Rectal smooth muscle tissue (tissue), 1 donor: Measurements from ENCODE around the gene SLF2.

Experiments used
- H3K27ac ChIP-seq: one replicate; pipeline ENCODE4 v1.7.0; 2013; ENCODE audit warnings: low read depth, low read length, inconsistent platforms
- H3K27me3 ChIP-seq: one replicate; pipeline ENCODE4 v1.7.0; 2013; ENCODE audit warnings: low read length; ENCODE audit not compliant: control insufficient read depth, insufficient read depth
- H3K36me3 ChIP-seq: one replicate; pipeline ENCODE4 v1.7.0; 2013; ENCODE audit warnings: low read length; ENCODE audit not compliant: control insufficient read depth, insufficient read depth
- H3K4me1 ChIP-seq: one replicate; pipeline ENCODE4 v1.7.0; 2013; ENCODE audit warnings: low read length; ENCODE audit not compliant: control insufficient read depth, insufficient read depth
- H3K4me3 ChIP-seq: one replicate; pipeline ENCODE4 v1.7.0; 2013; ENCODE audit warnings: low read length
- H3K9ac ChIP-seq: one replicate; pipeline ENCODE4 v1.7.0; 2013; ENCODE audit warnings: low read length

SLF2 gene, protein sequence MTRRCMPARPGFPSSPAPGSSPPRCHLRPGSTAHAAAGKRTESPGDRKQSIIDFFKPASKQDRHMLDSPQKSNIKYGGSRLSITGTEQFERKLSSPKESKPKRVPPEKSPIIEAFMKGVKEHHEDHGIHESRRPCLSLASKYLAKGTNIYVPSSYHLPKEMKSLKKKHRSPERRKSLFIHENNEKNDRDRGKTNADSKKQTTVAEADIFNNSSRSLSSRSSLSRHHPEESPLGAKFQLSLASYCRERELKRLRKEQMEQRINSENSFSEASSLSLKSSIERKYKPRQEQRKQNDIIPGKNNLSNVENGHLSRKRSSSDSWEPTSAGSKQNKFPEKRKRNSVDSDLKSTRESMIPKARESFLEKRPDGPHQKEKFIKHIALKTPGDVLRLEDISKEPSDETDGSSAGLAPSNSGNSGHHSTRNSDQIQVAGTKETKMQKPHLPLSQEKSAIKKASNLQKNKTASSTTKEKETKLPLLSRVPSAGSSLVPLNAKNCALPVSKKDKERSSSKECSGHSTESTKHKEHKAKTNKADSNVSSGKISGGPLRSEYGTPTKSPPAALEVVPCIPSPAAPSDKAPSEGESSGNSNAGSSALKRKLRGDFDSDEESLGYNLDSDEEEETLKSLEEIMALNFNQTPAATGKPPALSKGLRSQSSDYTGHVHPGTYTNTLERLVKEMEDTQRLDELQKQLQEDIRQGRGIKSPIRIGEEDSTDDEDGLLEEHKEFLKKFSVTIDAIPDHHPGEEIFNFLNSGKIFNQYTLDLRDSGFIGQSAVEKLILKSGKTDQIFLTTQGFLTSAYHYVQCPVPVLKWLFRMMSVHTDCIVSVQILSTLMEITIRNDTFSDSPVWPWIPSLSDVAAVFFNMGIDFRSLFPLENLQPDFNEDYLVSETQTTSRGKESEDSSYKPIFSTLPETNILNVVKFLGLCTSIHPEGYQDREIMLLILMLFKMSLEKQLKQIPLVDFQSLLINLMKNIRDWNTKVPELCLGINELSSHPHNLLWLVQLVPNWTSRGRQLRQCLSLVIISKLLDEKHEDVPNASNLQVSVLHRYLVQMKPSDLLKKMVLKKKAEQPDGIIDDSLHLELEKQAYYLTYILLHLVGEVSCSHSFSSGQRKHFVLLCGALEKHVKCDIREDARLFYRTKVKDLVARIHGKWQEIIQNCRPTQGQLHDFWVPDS

GRCh38 chr10:100912605-100913469 is at the start of gene SLF2:
Gene SLF2 (plus strand): TSS chr10:100912963. CDS start chr10:100913111, 148 bp downstream.
- peaks cover 6% of the 10 kb centered on the region for H3K4me1 ChIP-seq
- H3K27me3 ChIP-seq = no peaks in the 10 kb centered on the region
- peak within 1 kb of the TSS; percentile 33 for H3K9ac ChIP-seq
- peak within 1 kb of the TSS; percentile 79 for H3K4me3 ChIP-seq
- peaks cover 2% of the 10 kb centered on the region for H3K36me3 ChIP-seq
- peak within 1 kb of the TSS; percentile 96 for H3K27ac ChIP-seq

GRCh38 chr10:100863433-100863832 is 49.3 kb upstream of the SLF2 start:
- Histone ChIP-seq H3K27ac (no peak overlapping the region), H3K27me3 (peaks cover 3% of the 10 kb centered on the region), H3K9ac (no peak overlapping the region)

GRCh38 chr10:100864036-100864885 is 48.5 kb upstream of the SLF2 start:
- Histone ChIP-seq H3K27ac (no peak overlapping the region), H3K4me3 (no peak overlapping the region), H3K9ac (no peak overlapping the region), H3K27me3 (peaks cover 3% of the 10 kb centered on the region), H3K4me1 (no peaks in the 10 kb centered on the region), H3K36me3 (no peaks in the 10 kb centered on the region)

More at GRCh38 chr10:100863433-100863832, 49.3 kb upstream of the SLF2 start:
- H3K4me3 ChIP-seq = no peak overlapping the region
- no peaks in the 10 kb centered on the region for H3K36me3 ChIP-seq
- no peaks in the 10 kb centered on the region for H3K4me1 ChIP-seq

DNA sequence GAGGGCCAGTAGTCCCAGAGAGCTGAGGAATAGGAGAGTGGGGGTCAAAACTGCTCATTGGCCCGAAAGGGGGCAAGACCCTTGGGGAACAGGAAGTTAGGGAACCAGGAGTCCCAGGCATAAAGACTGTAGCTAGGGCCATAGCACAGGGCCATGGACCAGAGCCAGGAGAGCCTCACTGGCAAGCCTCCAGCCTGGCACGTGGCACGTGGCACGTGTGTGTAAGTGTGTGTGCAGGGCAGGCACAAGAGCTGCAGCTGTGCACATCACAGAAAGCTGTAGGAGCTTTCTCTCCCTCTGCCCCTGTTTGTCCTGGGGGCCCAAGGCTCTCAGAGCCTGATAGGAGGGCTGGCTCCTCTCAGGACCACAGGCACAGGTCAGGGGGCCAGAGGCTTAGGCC is 47.8 kb upstream of the SLF2 start:
- Histone ChIP-seq H3K9ac (no peak overlapping the region), H3K4me3 (no peak overlapping the region), H3K36me3 (no peaks in the 10 kb centered on the region), H3K27me3 (peaks cover 3% of the 10 kb centered on the region), H3K4me1 (no peaks in the 10 kb centered on the region), H3K27ac (no peak overlapping the region)

- Histone ChIP-seq H3K4me3 (no peak overlapping the region), H3K4me1 (no peaks in the 10 kb centered on the region), H3K27ac (no peak overlapping the region), H3K9ac (no peak overlapping the region), H3K36me3 (no peaks in the 10 kb centered on the region), H3K27me3 (peaks cover 3% of the 10 kb centered on the region)
Measured at GRCh38 chr10:100866010-100866409, 46.8 kb upstream of the SLF2 start.

- H3K27me3 ChIP-seq = peaks cover 3% of the 10 kb centered on the region
- no peak overlapping the region for H3K4me3 ChIP-seq
- H3K36me3 ChIP-seq = no peaks in the 10 kb centered on the region
- no peak overlapping the region for H3K9ac ChIP-seq
- H3K4me1 ChIP-seq = no peaks in the 10 kb centered on the region
- H3K27ac ChIP-seq = no peak overlapping the region
Measured at GRCh38 chr10:100866575-100867098, 46.1 kb upstream of the SLF2 start.

DNA sequence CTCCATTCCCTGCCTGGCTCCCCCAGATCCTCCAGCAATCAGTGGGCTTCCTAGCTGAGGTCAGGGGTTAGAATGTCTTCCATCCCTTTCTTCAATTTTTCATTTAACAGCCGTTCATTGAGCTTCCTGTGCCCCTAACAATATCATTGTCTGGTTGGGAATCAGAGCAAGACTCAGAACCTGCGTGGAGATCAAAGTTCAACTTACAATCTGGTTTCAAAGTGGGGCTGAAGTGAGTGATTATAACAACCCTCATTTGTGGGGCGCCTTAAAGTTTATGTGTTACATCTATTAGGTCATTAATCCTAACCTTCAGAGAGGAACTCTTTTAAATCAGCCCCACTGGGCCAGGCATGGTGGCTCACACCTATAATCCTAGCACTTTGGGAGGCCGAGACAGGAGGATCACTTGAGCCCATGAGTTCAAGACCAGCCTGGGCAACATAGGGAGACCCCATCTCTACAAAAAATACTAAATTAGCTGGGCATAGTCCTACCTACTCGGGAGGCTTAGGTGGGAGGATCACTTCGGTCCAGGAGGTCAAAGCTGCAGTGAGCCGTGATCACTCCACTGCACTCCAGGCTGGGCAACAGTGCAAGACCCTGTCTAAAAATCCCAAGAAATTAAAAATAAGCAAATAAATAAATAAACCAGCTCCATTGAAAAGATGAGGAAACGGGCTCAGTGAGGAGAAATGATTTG is 45.4 kb upstream of the SLF2 start:
- no peaks in the 10 kb centered on the region for H3K4me1 ChIP-seq
- no peak overlapping the region for H3K9ac ChIP-seq
- H3K4me3 ChIP-seq = no peak overlapping the region
- H3K27me3 ChIP-seq = peaks cover 3% of the 10 kb centered on the region
- no peaks in the 10 kb centered on the region for H3K36me3 ChIP-seq
- no peak overlapping the region for H3K27ac ChIP-seq

GRCh38 chr10:100868382-100868781 is 44.4 kb upstream of the SLF2 start:
- no peak overlapping the region for H3K4me3 ChIP-seq
- no peak overlapping the region for H3K27ac ChIP-seq
- peaks cover 5% of the 10 kb centered on the region for H3K27me3 ChIP-seq

GRCh38 chr10:100869399-100869798 is 43.4 kb upstream of the SLF2 start:
- no peak overlapping the region for H3K27ac ChIP-seq
- no peaks in the 10 kb centered on the region for H3K36me3 ChIP-seq
- H3K27me3 ChIP-seq = peaks cover 5% of the 10 kb centered on the region
- H3K4me3 ChIP-seq = no peak overlapping the region
- H3K4me1 ChIP-seq = no peaks in the 10 kb centered on the region
- H3K9ac ChIP-seq = no peak overlapping the region

More at GRCh38 chr10:100868382-100868781, 44.4 kb upstream of the SLF2 start:
- Histone ChIP-seq H3K36me3 (no peaks in the 10 kb centered on the region), H3K9ac (no peak overlapping the region), H3K4me1 (no peaks in the 10 kb centered on the region)

- H3K27me3 ChIP-seq = peaks cover 2% of the 10 kb centered on the region
- H3K4me3 ChIP-seq = no peak overlapping the region
- H3K27ac ChIP-seq = no peak overlapping the region
- no peaks in the 10 kb centered on the region for H3K36me3 ChIP-seq
- H3K4me1 ChIP-seq = no peaks in the 10 kb centered on the region
- H3K9ac ChIP-seq = no peak overlapping the region
Measured at GRCh38 chr10:100872034-100872791, 40.5 kb upstream of the SLF2 start.
